Muscle of leg (tissue), 11 donors: Measurements from ENCODE around the gene CXCL12. TPM values are rescaled to one million over a fixed set of nuclear protein-coding genes. Genes with fewer than 3 reads are reported as not detected.
A peak's percentile ranks its signal among the peaks of the same experiment; 100 is the strongest.

Source experiments
- DNase-seq: peaks from one replicate; pipeline ENCODE4 v3.0.0; 2013
- H3K27ac ChIP-seq: one replicate; pipeline ENCODE4 v1.5.1; 2013; ENCODE audit warnings: mild to moderate bottlenecking, low read length, control low read depth
- H3K27me3 ChIP-seq: one replicate; pipeline ENCODE4 v1.6.1; 2013; ENCODE audit warnings: low read length; ENCODE audit not compliant: control insufficient read depth, insufficient read depth
- H3K36me3 ChIP-seq: one replicate; pipeline ENCODE4 v1.6.1; 2013; ENCODE audit warnings: low read length; ENCODE audit not compliant: control insufficient read depth, insufficient read depth
- H3K4me1 ChIP-seq: one replicate; pipeline ENCODE4 v1.6.1; 2013; ENCODE audit warnings: low read length; ENCODE audit not compliant: control insufficient read depth, insufficient read depth
- H3K4me3 ChIP-seq: one replicate; pipeline ENCODE4 v1.5.1; 2013; ENCODE audit warnings: low read length, control low read depth
- H3K9me3 ChIP-seq: replicated peaks from 2 replicates; pipeline ENCODE4 v1.6.1; 2013; ENCODE audit warnings: low read depth, low read length; ENCODE audit not compliant: control insufficient read depth
- WGBS: methylation state at CpG from one replicate; pipeline ENCODE4 v1.1.5; 2013; ENCODE audit warnings: missing lambda C conversion rate; ENCODE audit not compliant: insufficient coverage; 5-methylcytosine and 5-hydroxymethylcytosine counted together
- polyA plus RNA-seq, 8 donors: library from polyadenylated mRNA; unstranded; fragments of 120-200 nt; gene quantifications; one replicate each; pipeline versions ENCODE4 v1.2.1 to v1.2.3, GENCODE V29; 2013; ENCODE audit warnings: inconsistent platforms in 1 of 8, low replicate concordance in 1 of 8; ENCODE audit not compliant: insufficient read length in 8 of 8, insufficient read depth in 1 of 8
- total RNA-seq: library from RNA; stranded (reverse); fragments of 120-200 nt; gene quantifications from one replicate; pipeline ENCODE4 v1.2.4, GENCODE V29; 2013

CXCL12 gene
- total and polyA plus RNA-seq, 9 donors: 126 to 360 (median 266) TPM

DNA sequence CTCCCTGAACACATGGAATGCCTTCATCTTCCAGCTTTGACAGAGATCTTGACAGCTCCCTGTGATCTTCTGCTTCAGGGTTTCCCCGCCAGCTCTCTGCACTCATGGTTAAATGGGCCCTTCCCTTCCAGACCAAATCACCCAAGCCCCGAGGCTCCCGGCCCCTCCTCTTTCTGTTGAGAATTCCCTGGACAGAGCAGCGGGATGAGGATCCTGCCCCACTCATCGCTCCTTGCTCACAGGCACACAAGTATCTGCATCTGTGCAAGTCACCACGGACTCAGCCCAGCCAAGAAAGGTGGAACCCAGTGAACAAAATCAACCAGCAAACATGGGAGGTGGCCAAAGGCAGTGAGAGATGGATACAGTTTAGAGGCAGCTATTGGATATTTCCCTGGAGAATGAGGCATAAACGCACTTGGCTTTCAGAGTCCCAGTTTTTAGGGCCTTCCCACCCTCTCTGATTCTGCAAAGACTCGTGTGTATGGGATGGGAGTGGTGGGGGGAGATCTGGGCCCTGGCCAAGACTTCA, 37.7 kb upstream of the CXCL12 start:
- WGBS: 35% methylated on average over 3 of the region's 8 CpGs
- Histone ChIP-seq H3K4me1 (peaks cover 37% of the 10 kb centered on the region), H3K36me3 (no peaks in the 10 kb centered on the region), H3K9me3 (no peaks in the 10 kb centered on the region), H3K4me3 (no peak overlapping the region), H3K27me3 (peaks cover 2% of the 10 kb centered on the region), H3K27ac (no peak overlapping the region)
- peak; percentile 97 for DNase-seq

DNA sequence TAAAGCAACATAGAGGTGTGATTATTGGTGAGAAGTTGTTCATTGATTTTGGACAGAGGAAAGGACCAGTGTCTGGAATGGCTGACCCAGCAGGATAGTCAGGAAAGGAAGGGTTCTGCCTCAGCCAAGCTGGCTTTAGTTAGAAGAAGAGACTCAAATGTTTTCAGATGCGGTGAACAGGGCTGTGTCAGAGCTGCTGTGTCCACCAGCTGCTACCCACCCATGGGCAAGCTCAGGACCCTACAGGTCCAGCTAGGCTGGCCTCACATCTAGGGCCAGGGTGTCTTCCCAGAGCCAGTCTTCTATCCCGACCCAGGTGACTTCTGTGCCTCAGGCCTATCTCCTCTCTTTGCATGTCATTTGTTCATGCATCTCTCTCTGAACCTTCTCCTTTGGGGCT, 37.3 kb upstream of the CXCL12 start:
- Histone ChIP-seq H3K27me3 (peaks cover 2% of the 10 kb centered on the region), H3K27ac (no peak overlapping the region), H3K9me3 (no peaks in the 10 kb centered on the region), H3K4me3 (no peak overlapping the region), H3K4me1 (peaks cover 42% of the 10 kb centered on the region), H3K36me3 (no peaks in the 10 kb centered on the region)
- no peak for DNase-seq
- 64% methylated on average over 2 of the region's 2 CpGs for WGBS

DNA sequence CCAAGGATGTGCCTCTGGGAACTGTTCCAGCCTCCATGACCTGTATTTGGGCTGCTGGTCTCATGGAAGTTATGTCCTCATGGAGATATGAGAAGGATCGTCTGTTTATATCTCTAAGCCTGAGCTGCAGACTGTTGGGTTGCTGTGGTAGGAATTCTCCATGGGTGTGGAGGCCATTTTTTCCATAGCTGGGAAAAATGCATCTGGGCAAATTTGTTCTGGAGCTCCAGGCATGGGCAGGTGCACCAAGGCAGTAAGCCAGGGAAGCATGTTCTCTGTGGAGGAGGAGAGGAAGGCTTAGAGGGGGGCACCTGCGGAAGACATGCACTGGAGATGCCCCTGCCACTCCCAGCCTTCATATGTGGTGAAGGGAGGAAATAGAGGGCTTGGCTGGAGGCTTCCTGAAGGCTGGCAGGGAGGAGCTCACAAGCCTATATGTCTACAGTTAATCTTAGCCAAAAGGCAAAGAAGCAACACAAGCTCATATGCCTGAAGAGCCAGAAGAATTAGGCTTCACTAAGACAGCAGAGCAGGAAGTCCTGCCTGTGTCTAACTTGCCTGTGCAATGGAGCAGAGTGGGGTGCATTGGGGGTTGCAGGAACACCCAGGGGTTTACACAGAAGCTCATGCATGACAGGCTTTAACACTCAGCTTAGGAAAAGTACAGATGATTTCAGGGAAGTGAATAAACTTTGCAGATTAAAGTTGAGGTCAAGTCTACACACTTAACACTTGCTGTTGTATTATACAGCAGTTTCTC, 35.1 kb upstream of the CXCL12 start:
- Histone ChIP-seq H3K27ac (no peak overlapping the region), H3K27me3 (peaks cover 2% of the 10 kb centered on the region), H3K4me3 (no peak overlapping the region), H3K9me3 (no peaks in the 10 kb centered on the region), H3K36me3 (no peaks in the 10 kb centered on the region), H3K4me1 (peaks cover 39% of the 10 kb centered on the region)
- no peak for DNase-seq
- 83% methylated on average over 1 of the region's 2 CpGs for WGBS

DNA sequence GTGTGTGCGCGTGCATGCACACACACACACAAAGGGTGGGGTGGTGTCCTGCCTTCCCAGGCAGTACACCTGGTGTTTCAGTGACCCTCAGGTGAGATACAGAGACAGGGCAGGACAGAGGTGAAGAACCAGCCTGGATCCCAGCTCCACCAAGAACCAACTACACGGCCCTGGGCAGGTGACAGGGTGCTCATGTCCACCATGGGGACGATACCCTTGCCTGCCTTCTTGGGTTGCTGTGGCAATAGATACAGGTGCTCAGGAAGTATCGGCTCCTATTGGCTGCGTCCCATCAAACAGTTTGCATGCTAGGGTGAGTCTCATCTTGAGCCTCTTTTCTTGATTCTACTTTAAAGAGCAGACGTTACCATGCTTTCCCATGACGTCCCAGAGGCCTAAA, 33.7 kb upstream of the CXCL12 start:
- H3K9me3 ChIP-seq: no peaks in the 10 kb centered on the region
- H3K36me3 ChIP-seq: no peaks in the 10 kb centered on the region
- peaks cover 39% of the 10 kb centered on the region for H3K4me1 ChIP-seq
- no peak for DNase-seq
- peaks cover 2% of the 10 kb centered on the region for H3K27me3 ChIP-seq
- no CpG with 5 or more reads among the region's 8 CpGs for WGBS
- H3K27ac ChIP-seq: no peak overlapping the region
- H3K4me3 ChIP-seq: no peak overlapping the region

DNA sequence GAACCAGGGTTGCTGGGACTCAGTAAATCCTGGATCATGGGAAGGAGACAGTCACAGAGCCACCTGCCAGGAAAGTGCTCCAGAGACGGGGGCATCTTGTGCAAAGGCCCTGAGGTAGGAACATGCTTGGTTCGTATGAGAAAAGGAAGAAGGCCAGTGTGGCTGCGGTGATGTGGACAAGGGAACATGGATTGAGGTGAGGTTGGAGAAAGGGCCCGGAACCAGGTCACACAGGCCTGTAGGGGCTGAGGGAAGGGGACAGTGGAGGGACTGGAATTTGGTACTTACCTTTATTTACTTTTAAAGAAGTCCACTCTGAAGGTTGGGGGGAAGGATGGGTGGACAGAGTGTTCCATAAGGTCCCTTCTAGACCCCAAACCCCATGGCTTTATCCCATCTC, 32.9 kb upstream of the CXCL12 start:
- 88% methylated on average over 3 of the region's 4 CpGs for WGBS
- no peak for DNase-seq
- no peaks in the 10 kb centered on the region for H3K9me3 ChIP-seq
- no peaks in the 10 kb centered on the region for H3K36me3 ChIP-seq
- peaks cover 35% of the 10 kb centered on the region for H3K4me1 ChIP-seq
- H3K27ac ChIP-seq: no peak overlapping the region
- peaks cover 2% of the 10 kb centered on the region for H3K27me3 ChIP-seq
- no peak overlapping the region for H3K4me3 ChIP-seq

DNA sequence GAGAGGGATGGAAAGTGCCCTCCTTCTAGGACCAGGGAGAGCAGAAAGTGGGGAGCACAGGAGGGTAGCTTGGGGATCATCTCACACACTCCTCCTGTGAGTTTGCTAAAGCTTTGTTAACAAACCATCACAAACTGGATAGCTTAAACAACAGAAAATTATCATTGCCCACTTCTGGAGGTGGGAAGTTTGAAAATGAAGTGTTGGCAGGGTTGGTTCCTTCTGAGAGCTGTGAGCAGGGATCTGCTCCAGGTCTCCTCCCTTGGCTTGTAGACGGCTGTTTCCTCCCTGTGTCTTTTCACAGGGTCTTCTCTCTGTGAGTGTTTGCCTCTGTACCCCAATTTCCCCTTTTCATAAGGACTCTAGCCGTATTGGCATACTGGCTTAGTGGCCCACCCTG, 32.0 kb upstream of the CXCL12 start:
- peaks cover 2% of the 10 kb centered on the region for H3K9me3 ChIP-seq
- DNase-seq: peak; percentile 71
- 50% methylated on average over 1 of the region's 2 CpGs for WGBS
- H3K36me3 ChIP-seq: no peaks in the 10 kb centered on the region
- peaks cover 27% of the 10 kb centered on the region for H3K4me1 ChIP-seq
- H3K27ac ChIP-seq: peak overlapping the region; percentile 85
- no peak overlapping the region for H3K4me3 ChIP-seq
- H3K27me3 ChIP-seq: peaks cover 2% of the 10 kb centered on the region

DNA sequence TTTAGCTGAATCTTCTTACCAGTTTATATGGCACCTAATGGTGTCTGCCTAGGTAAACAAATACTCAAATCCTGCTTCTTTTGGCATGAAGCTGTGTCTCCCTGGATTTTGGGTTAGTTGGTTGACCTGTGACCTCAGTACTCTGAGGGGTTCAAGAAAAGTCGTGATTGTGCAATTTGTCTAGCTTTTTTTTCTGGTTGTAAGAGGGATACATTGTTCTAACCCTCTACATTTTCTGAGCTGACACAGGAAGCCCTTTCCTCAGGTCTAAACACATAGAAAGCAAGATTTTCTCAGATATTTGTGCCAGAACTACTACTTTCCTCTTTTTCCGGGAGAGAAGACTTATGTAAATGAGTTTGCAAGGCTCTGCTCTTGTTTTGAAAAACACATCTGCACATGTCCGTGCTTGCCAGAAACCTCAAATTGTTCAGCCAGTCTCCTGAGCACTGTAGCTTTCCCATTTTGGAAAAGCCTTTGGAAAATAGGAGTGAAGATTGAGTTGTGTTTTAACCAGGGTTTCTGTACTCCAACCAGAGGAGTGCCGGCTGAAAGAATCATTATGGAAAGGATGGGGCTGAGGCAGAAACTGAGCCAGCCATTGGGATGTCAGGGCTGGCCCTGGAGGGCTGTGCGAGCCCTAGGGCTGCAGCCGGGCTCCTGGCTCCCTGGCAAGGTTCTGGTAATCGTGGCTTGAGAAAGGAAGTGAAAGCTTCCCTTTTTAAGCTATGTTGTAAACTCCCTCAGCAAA, 31.3 kb upstream of the CXCL12 start:
- Histone ChIP-seq H3K27me3 (peaks cover 2% of the 10 kb centered on the region), H3K27ac (peak overlapping the region; percentile 85), H3K36me3 (no peaks in the 10 kb centered on the region), H3K4me1 (peaks cover 24% of the 10 kb centered on the region), H3K9me3 (peaks cover 7% of the 10 kb centered on the region), H3K4me3 (no peak overlapping the region)
- 19% methylated on average over 2 of the region's 7 CpGs for WGBS
- peak; percentile 98 for DNase-seq

DNA sequence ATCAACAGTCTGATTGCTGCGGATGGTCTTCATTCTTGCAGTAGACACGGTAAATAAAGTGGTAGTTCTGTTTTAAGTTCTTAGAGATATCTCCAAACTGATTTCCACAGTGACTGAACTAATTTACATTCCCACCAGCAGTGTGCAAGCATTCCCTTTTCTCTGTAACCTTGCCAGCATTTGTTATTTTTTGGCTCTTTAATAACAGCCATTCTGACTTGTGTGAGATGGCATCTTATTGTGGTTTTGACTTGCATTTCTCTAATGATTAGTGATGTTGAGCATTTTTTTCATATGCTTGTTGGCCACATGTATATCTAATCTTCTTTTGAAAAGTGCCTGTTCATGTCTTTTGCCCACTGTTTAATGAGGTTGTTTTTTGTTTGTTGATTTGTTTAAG, 30.2 kb upstream of the CXCL12 start:
- WGBS: no CpG with 5 or more reads among the region's 2 CpGs
- DNase-seq: no peak
- H3K27me3 ChIP-seq: peaks cover 2% of the 10 kb centered on the region
- H3K9me3 ChIP-seq: peaks cover 7% of the 10 kb centered on the region
- no peak overlapping the region for H3K27ac ChIP-seq
- no peaks in the 10 kb centered on the region for H3K36me3 ChIP-seq
- H3K4me3 ChIP-seq: no peak overlapping the region
- H3K4me1 ChIP-seq: peaks cover 22% of the 10 kb centered on the region

DNA sequence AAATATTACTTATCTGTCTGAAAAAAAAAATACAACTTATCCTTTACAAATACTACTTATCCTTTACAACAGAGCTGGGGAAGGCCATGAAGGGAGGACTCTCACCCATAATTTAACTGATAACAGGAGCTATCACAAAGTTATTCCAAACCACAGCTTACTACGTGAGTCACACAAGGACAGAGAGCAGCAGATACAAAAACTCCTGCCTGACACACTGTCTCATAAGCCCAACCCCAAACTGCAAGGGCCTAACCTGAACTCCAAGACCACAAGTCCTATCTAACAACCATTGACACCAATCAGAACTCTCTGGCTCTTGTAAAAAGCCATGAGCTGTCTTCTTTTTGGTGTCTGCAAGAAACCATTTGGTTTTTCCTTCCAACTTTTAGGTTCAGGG, 28.5 kb upstream of the CXCL12 start:
- H3K9me3 ChIP-seq: peaks cover 7% of the 10 kb centered on the region

DNA sequence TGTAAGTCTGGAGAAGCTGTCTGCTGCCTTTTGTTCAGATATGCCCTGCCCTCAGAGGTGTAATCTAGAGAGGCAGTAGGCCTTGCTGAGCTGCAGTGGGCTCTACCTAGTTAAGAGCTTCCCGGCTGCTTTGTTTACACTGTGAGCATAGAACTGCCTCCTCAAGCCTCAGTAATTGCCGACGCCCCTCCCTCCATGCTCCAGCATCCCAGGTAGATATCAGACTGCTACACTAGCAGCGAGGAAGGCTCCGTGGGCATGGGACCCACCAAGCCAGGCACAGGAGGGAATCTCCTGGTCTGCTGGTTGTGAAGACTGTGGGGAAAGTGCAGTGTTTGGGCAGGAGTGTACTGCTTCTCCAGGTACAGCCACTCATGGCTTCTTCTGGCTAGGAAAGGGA, 26.4 kb upstream of the CXCL12 start:
- Histone ChIP-seq H3K4me3 (no peak overlapping the region), H3K36me3 (no peaks in the 10 kb centered on the region), H3K27me3 (no peaks in the 10 kb centered on the region), H3K4me1 (peaks cover 1% of the 10 kb centered on the region), H3K27ac (no peak overlapping the region), H3K9me3 (peaks cover 7% of the 10 kb centered on the region)
- no CpG with 5 or more reads among the region's 5 CpGs for WGBS
- DNase-seq: no peak

More for the DNA sequence above, 28.5 kb upstream of the CXCL12 start:
- peaks cover 2% of the 10 kb centered on the region for H3K27me3 ChIP-seq
- 100% methylated on average over 1 of the region's 1 CpG for WGBS
- peaks cover 15% of the 10 kb centered on the region for H3K4me1 ChIP-seq
- H3K4me3 ChIP-seq: no peak overlapping the region
- no peak overlapping the region for H3K27ac ChIP-seq
- H3K36me3 ChIP-seq: no peaks in the 10 kb centered on the region
- no peak for DNase-seq
